22Rv1 (cell line): ENCODE measurements around the gene DDAH1.

Experiments
- CTCF ChIP-seq: fragments of 450-650 bp; IDR thresholded peaks from 2 replicates; pipeline ENCODE4 v1.5.1; 2017; ENCODE audit warnings: mild to moderate bottlenecking
- ZFX ChIP-seq: fragments of 450-650 bp; IDR thresholded peaks from 2 replicates; pipeline ENCODE4 v1.6.1; 2017; ENCODE audit warnings: antibody characterized with exemption, borderline replicate concordance

- TF ChIP-seq CTCF (no peak), ZFX (no peak)
These were observed 125.9 kb downstream of the DDAH1 start for GRCh38 chr1:85339089-85339488.
